GM21526 (cell line): Measurements from ENCODE around the gene ANXA6.
"Not testable (repeated sequence)": the region's sequence is repeated elsewhere in the genome, so short reads cannot be mapped to it uniquely, and the experiment has no call there.

Experiments
- ATAC-seq: cut with Tn5 transposase; IDR thresholded peaks from one replicate; pipeline ENCODE4 v1.9.1; 2021; ENCODE audit warnings: moderate library complexity; ENCODE audit not compliant: unreplicated experiment, low FRiP score

The ANXA6 gene

GRCh38 chr5:151157426-151158286, at the start of gene ANXA6:
TSS of gene ANXA6 (minus strand) at chr5:151157779. CDS start at chr5:151147901, 9,878 bp downstream.
- peak; percentile 50 for ATAC-seq

- ATAC-seq = no peak
Measured at GRCh38 chr5:151205411-151205810, 47.8 kb upstream of the ANXA6 start.

GRCh38 chr5:151204051-151204450, 46.5 kb upstream of the ANXA6 start:
- no peak for ATAC-seq

GRCh38 chr5:151202381-151203139, 45.0 kb upstream of the ANXA6 start:
- no peak for ATAC-seq

- ATAC-seq = no peak
Measured at GRCh38 chr5:151200913-151201595, 43.5 kb upstream of the ANXA6 start.

GRCh38 chr5:151199581-151200185, 42.1 kb upstream of the ANXA6 start:
- ATAC-seq = no peak

GRCh38 chr5:151198861-151199260, 41.3 kb upstream of the ANXA6 start:
- no peak for ATAC-seq

- not testable (repeated sequence) for ATAC-seq
Measured at GRCh38 chr5:151197291-151197600, 39.7 kb upstream of the ANXA6 start.

- ATAC-seq = peak; percentile 91
Measured at GRCh38 chr5:151196556-151197290, 39.1 kb upstream of the ANXA6 start.

GRCh38 chr5:151195622-151196021, 38.0 kb upstream of the ANXA6 start:
- no peak for ATAC-seq

GRCh38 chr5:151192626-151193025, 35.0 kb upstream of the ANXA6 start:
- no peak for ATAC-seq

- ATAC-seq = no peak
Measured at GRCh38 chr5:151191661-151192060, 34.1 kb upstream of the ANXA6 start.

- ATAC-seq = no peak
Measured at GRCh38 chr5:151189151-151189550, 31.6 kb upstream of the ANXA6 start.

- ATAC-seq = no peak
Measured at GRCh38 chr5:151186538-151186937, 29.0 kb upstream of the ANXA6 start.

- no peak for ATAC-seq
Measured at GRCh38 chr5:151186052-151186451, 28.5 kb upstream of the ANXA6 start.

GRCh38 chr5:151184316-151185042, 26.9 kb upstream of the ANXA6 start:
- no peak for ATAC-seq

GRCh38 chr5:151183456-151184245, 26.1 kb upstream of the ANXA6 start:
- ATAC-seq = no peak

GRCh38 chr5:151182976-151183375, 25.4 kb upstream of the ANXA6 start:
- ATAC-seq = no peak

- ATAC-seq = no peak
Measured at GRCh38 chr5:151182524-151182900, 24.9 kb upstream of the ANXA6 start.
